D721Med (cell line): Measurements from ENCODE around the gene CCDC27.

ENCODE experiments used
- DNase-seq: peaks from one replicate; pipeline ENCODE4 v3.0.0; 2011; ENCODE audit warnings: low spot score; ENCODE audit not compliant: insufficient read length
- FAIRE-seq: peaks from 2 replicates; lab custom pipeline; 2011; peaks lifted over from hg19 to GRCh38; lab: Jason Lieb, UNC
- CTCF ChIP-seq: IDR thresholded peaks from 2 replicates; pipeline ENCODE4 v1.5.1; 2012; ENCODE audit warnings: mild to moderate bottlenecking, control low read depth; ENCODE audit not compliant: insufficient read depth; ENCODE audit errors: missing control alignments

CCDC27 gene

GRCh38 chr1:3811595-3811911, 59.3 kb downstream of the CCDC27 start:
- no peak for TF ChIP-seq CTCF
- no peak for DNase-seq
- no peak for FAIRE-seq

GRCh38 chr1:3814065-3814464, 61.8 kb downstream of the CCDC27 start:
- FAIRE-seq (no peak), DNase-seq (no peak)
- no peak for TF ChIP-seq CTCF

- no peak for TF ChIP-seq CTCF
- DNase-seq (no peak), FAIRE-seq (no peak)
Observed at GRCh38 chr1:3814771-3815561, 62.7 kb downstream of the CCDC27 start.

- FAIRE-seq (no peak), DNase-seq (no peak)
- no peak for TF ChIP-seq CTCF
Observed at GRCh38 chr1:3816331-3817137, 64.3 kb downstream of the CCDC27 start.

- no peak for FAIRE-seq
- no peak for TF ChIP-seq CTCF
- no peak for DNase-seq
Observed at GRCh38 chr1:3817138-3817740, 65.0 kb downstream of the CCDC27 start.

- FAIRE-seq (no peak), DNase-seq (no peak)
- no peak for TF ChIP-seq CTCF
Observed at GRCh38 chr1:3817821-3818597, 65.8 kb downstream of the CCDC27 start.
